Fibroblast of the aortic adventitia (primary cell): ENCODE results near the gene SEMA3C. TPM values are rescaled to one million over a fixed set of nuclear protein-coding genes. Genes with fewer than 3 reads are reported as not detected.

Experiments used
- DNase-seq: peaks from one replicate; pipeline ENCODE4 v3.0.0-alpha.2; 2010; ENCODE audit warnings: low read depth
- H3K4me3 ChIP-seq: 2 replicates; pipeline ENCODE4 v1.5.1; 2011; ENCODE audit warnings: low read depth, mild to moderate bottlenecking, control low read depth, low read length, moderate library complexity
- total RNA-seq: library from RNA; depleted of rRNA; stranded (reverse); fragments of >200 nt; gene quantifications from 2 replicates; pipeline ENCODE4 v1.2.3, GENCODE V29; 2012; ENCODE audit warnings: low replicate concordance
- TF ChIP-seq, protein P1 (sequence below): IDR thresholded peaks from 2 replicates; pipeline ENCODE4 v1.5.1; 2011; ENCODE audit warnings: mild to moderate bottlenecking, low read length, control low read depth, inconsistent platforms; ENCODE audit not compliant: insufficient read depth

The SEMA3C gene
- total RNA-seq, result 208 and 319 TPM in 2 replicates

DNA sequence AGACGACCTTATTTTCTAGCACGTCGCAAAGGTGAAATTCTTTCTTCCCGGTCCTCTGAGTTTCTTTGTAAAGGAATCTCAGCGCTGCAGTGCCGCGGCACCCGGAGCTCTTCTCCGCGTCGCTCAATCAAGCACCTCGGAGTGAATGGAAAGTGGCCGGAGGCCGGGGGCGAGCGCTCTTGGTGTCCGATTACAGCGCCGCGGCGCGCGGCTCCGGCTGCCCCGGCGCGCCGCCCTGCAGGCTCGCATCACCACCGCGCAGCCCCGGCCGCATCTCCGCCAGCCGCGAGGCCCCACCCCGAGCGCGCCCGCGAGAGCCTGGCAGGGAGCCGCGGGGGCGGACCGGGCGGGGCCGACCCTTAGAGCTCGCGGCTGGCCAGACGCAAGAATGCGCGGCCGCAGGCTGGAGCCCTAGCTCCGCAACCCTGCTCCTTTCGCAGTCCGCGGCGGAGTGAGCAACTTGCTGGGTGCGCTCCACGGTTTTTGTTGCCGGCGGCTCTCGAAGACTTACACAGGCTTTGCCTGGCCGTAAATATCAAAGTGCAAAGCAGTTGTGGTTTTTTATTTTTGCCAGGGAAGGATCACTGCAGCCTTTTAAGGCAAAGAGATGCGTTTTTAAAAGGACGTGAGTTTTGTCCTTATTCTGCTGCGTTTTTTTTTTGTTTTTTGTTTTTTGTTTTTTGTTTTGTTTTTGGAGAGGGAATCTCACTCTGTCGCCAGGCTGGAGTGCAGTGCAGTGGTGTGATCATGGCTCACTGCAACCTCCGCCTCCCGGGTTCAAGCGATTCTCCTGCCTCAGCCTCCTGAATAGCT lies at the start of gene SEMA3C:
Gene SEMA3C, minus strand, starts transcription at position 143 of the 813 bp plus-strand sequence. CDS start 2,270 bp downstream, outside the sequence.
- TF ChIP-seq, protein P1, sequence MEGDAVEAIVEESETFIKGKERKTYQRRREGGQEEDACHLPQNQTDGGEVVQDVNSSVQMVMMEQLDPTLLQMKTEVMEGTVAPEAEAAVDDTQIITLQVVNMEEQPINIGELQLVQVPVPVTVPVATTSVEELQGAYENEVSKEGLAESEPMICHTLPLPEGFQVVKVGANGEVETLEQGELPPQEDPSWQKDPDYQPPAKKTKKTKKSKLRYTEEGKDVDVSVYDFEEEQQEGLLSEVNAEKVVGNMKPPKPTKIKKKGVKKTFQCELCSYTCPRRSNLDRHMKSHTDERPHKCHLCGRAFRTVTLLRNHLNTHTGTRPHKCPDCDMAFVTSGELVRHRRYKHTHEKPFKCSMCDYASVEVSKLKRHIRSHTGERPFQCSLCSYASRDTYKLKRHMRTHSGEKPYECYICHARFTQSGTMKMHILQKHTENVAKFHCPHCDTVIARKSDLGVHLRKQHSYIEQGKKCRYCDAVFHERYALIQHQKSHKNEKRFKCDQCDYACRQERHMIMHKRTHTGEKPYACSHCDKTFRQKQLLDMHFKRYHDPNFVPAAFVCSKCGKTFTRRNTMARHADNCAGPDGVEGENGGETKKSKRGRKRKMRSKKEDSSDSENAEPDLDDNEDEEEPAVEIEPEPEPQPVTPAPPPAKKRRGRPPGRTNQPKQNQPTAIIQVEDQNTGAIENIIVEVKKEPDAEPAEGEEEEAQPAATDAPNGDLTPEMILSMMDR, result peak; percentile 9
- DNase-seq, result peak; percentile 96
- H3K4me3 ChIP-seq, result peak within 1 kb of the TSS; percentile 94

DNA sequence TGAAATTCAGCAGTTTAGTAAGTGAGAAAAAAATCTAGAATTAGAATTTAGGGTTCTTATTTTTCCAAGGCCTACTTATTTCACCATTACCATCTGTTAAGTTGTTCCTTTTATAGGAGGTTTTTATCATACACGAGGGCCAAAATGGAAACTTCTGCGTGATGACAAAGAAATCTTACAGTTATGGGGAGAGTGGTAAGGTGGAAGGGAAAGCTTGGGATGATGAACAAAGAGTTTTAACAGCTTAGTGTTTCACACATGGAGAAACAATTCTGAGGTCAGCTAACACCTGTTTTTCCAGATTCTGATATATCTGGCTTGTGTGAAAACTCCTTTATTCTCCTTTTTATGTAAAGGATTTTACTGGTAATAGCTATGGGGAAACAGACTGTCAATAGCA lies 49.8 kb upstream of the SEMA3C start:
- no peak overlapping the region for H3K4me3 ChIP-seq
- TF ChIP-seq, protein P1, result no peak
- DNase-seq, result no peak

DNA sequence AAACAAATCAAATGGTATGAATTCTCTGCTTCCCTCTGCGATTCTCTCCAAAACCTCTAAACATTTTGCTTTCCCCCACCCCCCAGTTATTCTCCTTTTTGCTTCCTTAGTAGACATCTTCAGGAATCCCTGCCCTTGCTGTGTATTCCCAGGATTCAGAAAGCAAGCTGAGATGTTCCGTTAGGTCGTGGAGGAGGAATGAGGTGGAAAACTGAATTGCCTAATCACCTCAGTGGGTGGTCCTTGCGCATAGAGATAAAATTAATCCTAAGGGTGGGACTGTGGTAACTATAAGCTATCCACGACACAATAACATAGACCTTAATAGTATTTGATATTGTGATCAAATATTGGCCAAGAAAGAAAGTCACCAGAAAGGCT lies 49.1 kb upstream of the SEMA3C start:
- DNase-seq, result peak; percentile 6
- no peak overlapping the region for H3K4me3 ChIP-seq
- TF ChIP-seq, protein P1, result no peak

DNA sequence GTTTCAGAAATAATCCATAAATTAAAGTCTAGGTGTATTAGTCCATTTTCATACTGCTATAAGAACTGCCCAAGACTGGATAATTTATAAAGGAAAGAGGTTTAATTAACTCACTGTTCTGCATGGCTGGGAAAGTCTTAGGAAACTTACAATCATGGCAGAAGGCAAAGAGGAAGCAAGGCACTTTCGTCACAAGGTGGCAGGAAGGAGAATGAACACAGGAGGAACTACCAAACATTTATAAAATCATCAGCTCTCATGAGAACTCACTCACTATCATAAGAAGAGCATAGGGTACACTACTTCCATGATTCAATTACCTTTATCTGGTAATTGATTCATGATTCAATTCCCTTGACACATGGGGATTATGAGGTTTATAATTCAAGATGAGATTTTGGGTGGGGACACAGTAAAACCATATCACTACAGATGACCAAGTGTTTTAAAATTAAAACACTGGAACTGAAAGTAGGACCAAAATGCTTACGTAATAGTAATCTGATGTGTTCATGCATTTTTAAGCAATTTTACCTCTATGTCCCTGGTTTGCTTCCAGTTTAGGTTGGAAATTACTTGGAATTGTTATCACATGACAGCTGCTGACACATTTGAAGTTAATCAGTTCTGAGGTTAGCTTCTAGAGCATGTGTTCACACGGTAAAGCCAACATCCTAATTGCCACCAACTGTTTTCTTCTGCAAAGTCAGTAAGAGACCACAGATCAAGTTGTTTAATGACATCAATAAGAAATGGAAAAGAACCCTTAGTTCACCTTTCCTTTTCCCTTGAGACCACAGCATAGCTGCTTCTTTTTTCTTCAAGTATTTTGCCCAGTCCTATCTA lies 48.4 kb upstream of the SEMA3C start:
- TF ChIP-seq, protein P1, result no peak
- H3K4me3 ChIP-seq, result no peak overlapping the region
- DNase-seq, result peak; percentile 45

DNA sequence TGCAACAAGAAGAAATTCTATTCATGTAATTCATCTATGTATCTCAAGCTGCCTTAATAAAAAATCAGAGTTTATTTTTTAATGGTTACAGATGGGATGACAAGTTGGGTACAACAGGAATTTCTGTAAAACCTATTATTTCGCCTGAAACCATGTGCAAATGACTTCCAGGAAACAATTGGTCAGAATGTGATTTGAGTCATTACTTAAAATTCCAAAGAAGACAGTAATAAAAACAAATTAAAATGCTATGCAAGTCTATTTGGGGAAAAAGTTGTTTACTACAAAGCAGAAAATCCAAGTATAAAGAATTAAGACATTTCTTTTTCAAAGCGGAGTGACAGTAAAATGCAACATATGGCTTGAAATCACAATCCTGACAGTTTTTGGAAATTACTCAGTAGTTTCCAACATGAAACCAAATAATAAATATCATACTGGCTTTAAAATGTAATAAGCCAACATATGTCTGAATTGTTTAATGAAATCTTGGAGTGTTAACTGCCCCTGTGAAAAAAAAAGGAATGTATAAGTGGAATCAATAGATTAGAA lies 41.5 kb upstream of the SEMA3C start:
- peak; percentile 3 for DNase-seq
- TF ChIP-seq, protein P1, result no peak
- H3K4me3 ChIP-seq, result no peak overlapping the region

DNA sequence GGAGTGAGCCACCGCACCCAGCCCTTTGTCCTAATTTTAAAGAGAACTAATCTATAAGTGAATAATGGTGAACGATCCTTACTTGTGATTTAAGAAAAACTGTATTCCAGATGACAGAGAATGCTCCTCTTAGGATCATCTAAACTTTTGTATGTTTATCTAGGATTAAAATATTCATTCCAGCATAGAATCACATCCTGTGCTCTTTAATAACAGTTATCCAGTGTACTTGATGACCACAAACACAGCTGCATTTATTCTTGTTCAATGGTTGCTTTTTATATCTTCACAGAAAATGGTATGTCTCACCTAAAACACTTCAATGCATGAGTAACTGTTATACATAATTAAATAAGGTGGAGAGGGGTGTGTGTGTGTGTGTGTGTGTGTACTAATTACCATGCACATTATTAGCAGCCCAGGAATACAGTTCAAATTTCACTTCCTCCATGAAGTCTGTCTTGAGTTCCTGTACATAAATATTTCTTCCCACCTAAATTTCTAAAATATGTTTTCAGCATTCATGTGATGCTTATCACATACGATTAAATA lies 38.5 kb upstream of the SEMA3C start:
- TF ChIP-seq, protein P1, result no peak
- H3K4me3 ChIP-seq, result no peak overlapping the region
- DNase-seq, result no peak
